ENCODE measurements around the gene MIEN1. TPM values are rescaled to one million over a fixed set of nuclear protein-coding genes. Genes with fewer than 3 reads are reported as not detected.

MIEN1 gene
- total and polyA plus RNA-seq, 2 of the 13 experiments (the other 11 are each of a cell fraction or from before 2014, with no cell fraction given), result 40.6 to 56.6 TPM

GRCh38 chr17:39709998-39710964, 20.1 kb downstream of the MIEN1 start:
- Histone ChIP-seq H3K4me1 (ENCODE audit: insufficient read depth, low read length) (peaks cover 7% of the 10 kb centered on the region), H4K20me1 (ENCODE audit: insufficient read depth, low read length) (peaks cover 8% of the 10 kb centered on the region; the same call in 1 of the 2 replicates), H3K9me3 (ENCODE audit: low read length) (no peaks in the 10 kb centered on the region), H3K27me3 (ENCODE audit: control insufficient read depth in 1 of 2, insufficient read depth in 2 of 2, low read length in 2 of 2) (no peaks in the 10 kb centered on the region), H3K36me3 (replicated peaks in 1 of 2; ENCODE audit: control insufficient read depth in 1 of 2, insufficient read depth in 2 of 2, low read length in 2 of 2) (peaks cover 47 to 82% of the 10 kb centered on the region in 2 experiments), H3K4me3 (replicated peaks in 1 of 3; ENCODE audit: insufficient read depth in 1 of 3, low read depth in 2 of 3, low read length in 3 of 3) (no peak overlapping the region), H3K79me2 (ENCODE audit: insufficient read depth, low read length) (peaks cover 4% of the 10 kb centered on the region), H3K27ac (ENCODE audit: extremely low read length, insufficient read depth, low read length) (no peak overlapping the region), H2AFZ (ENCODE audit: low read length) (no peak overlapping the region), H3K9ac (ENCODE audit: insufficient read depth, low read depth, low read length) (no peak overlapping the region), H3K4me2 (ENCODE audit: low read depth, low read length) (no peak overlapping the region)
- POLR2A ChIA-PET, result interaction anchor here (1.1 to 1.7 kb wide), 3 partner anchors 15 to 19 kb away, joined by 3 to 8 read pairs (median 3); no protein-coding TSS in a partner anchor
- no peak for TF ChIP-seq CHD2 (IDR thresholded peaks at IDR 0.05; ENCODE audit: low read depth, low read length)
- TF ChIP-seq HNRNPL (IDR thresholded peaks at IDR 0.05; ENCODE audit: low read depth, low read length), result peak; percentile 86
- TF ChIP-seq POLR2A (IDR thresholded peaks at IDR 0.05; ENCODE audit: insufficient read depth in 1 of 2, low read depth in 2 of 2, low read length in 2 of 2), result 0 out of 4 replicates have a peak, but pooled peaks of 1 of the 2 experiments have one; percentile 28
- no peak for TF ChIP-seq IKZF4 (CRISPR knock-in tag; IDR thresholded peaks at IDR 0.05; ENCODE audit: borderline replicate concordance, low read depth, not compliant biosample characterization)
- TF ChIP-seq AGO2 (optimal IDR thresholded peaks at IDR 0.05; ENCODE audit: low read depth, low read length), result peak; percentile 28
- TF ChIP-seq ZNF629 (CRISPR knock-in tag; conservative IDR thresholded peaks at IDR 0.05), result peak; percentile 81
- TF ChIP-seq GATAD2A (CRISPR knock-in tag; IDR thresholded peaks at IDR 0.05), result no peak
- TF ChIP-seq RBM22 (optimal IDR thresholded peaks at IDR 0.05; ENCODE audit: low read length), result peak; percentile 23
- 97% methylated on average over 18 of the region's 20 CpGs for WGBS (ENCODE audit: low lambda C conversion rate)
- intact Hi-C loops (cut with micrococcal nuclease; ENCODE audit: unreplicated experiment) (no loop called here), in situ Hi-C loops (cut with HindIII; ENCODE audit: extremely low pct_ligation_motif_present, low pct_unique_long_range_greater_than_20kb) (no loop called here)
- FAIRE-seq (no peak), ATAC-seq (no peak), DNase-seq (ENCODE audit: low spot score) (no peak)
- BruUV-seq (replicated peaks), result no TSS peak
- CTCF ChIA-PET (ENCODE audit: low intra/inter-chr PET ratio, low total read pairs), result no interaction called here

All from HepG2 (cell line).